ENCODE measurements around the gene GLA.

GLA gene

GRCh38 chrX:101395789-101396188 lies 11.9 kb downstream of the GLA start:
- DNase-seq, result no peak

DNA sequence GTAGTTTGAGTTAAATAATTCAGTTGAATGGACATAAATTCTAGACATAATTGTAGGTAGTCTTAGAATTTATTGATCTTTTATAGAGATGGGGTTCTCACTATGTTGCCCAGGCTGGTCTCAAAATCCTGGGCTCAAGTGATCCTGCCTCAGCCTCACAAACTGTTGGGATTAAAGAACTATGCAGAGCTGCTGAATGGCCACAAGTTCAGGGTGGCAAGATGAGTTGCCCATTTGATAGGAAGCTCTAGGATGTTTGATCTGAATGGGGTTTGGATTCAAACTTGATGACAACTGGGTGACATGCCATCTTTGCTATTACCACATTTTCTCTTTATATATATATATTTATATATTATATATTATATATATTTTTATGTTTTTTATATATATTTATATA lies 13.4 kb downstream of the GLA start:
- no peak for DNase-seq

DNA sequence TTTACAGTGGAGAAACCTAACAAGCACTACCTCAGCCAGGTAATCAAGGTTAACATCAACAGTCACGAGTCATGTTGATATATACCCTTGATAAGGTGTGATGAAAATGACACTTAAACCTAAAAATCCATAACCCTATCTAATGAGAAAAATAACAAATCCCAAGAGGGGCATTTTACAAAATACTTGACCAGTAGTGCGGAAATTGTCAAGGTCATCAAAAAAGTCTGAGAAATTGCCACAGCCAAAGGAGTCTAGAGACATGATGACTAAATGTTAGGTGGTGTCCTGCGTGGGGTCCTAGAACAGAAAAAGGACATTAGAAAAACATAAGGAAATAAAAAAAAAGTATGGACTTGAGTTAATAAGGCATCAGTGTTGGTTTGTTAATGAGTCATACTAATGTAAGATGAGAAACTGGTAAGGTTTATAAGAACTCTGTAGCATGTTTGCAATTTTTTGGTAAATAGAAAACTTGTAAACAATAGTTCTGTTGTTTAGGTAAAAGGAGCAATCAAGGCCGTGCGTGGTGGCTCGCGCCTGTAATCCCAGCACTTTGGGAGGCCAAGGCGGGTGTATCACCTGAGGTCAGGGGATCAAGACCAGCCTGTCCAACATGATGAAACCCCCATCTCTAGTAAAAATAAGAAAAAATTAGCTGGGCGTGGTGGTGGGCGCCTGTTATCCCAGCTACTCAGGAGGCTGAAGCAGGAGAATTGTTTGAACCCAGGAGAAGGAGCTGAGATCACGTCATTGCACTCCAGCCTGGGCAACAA lies 14.0 kb downstream of the GLA start:
- no peak for DNase-seq

GRCh38 chrX:101391831-101392230 lies 15.9 kb downstream of the GLA start:
- no peak for DNase-seq

- DNase-seq, result peak; percentile 71
These were observed 16.8 kb downstream of the GLA start, which contains the start of gene RPL36A for GRCh38 chrX:101390664-101391525. Gene RPL36A, plus strand, starts transcription at chrX:101391011. Its CDS starts 33 bp downstream, at chrX:101391044.

- DNase-seq, result no peak
These were observed 19.1 kb downstream of the GLA start for GRCh38 chrX:101388604-101389003.

DNA sequence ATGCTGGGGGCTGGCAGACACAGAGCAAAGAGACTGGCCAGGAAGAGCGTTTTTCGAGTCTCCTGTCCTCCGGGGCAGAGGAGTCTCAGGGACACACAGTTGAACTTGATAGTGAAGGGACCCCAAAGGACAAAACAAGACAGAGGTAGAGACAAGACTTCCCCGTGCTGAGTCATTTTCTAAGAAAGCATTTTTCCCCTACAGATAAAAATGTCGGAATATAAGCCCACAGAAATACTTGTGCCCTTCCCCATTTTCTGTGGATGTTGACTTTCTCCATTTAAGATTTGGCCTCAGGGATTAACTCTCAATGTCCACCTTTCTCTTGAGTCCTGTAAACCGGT lies 21.2 kb downstream of the GLA start:
- DNase-seq, result no peak

GRCh38 chrX:101385795-101386541 lies 21.8 kb downstream of the GLA start, which contains the start of gene BTK:
Gene BTK, minus strand, starts transcription at chrX:101386191. Its CDS starts 10,907 bp downstream, at chrX:101375284.
- no peak for DNase-seq

- no peak for DNase-seq
These were observed 22.6 kb downstream of the GLA start for GRCh38 chrX:101385026-101385684.

DNA sequence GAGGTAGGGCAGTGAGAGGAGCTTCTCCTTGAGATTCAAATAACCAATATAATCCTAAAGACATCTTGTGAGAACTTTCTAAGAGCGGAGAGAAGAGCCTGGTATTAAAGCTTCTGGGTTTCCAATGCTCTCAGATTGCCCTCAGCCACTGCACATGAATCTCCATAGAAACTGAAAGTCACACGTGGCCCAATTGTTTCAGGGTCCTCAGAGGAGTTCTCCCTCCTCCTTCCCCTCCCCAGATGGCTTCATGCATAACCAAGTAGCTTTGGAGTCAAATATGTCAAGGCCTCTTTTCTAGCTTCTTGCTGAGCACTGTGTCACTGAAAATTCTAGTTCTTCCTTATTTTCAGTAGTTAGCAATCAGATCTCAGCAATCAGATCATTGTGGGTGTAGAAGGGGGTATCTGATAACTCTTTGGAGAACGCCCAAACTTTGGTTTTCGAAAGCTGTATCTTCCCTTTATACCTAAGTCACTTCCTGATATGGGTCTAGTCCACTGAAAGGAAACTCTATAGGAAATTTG lies 24.0 kb downstream of the GLA start:
- no peak for DNase-seq

GRCh38 chrX:101377547-101377946 lies 30.2 kb downstream of the GLA start:
- DNase-seq, result no peak

DNA sequence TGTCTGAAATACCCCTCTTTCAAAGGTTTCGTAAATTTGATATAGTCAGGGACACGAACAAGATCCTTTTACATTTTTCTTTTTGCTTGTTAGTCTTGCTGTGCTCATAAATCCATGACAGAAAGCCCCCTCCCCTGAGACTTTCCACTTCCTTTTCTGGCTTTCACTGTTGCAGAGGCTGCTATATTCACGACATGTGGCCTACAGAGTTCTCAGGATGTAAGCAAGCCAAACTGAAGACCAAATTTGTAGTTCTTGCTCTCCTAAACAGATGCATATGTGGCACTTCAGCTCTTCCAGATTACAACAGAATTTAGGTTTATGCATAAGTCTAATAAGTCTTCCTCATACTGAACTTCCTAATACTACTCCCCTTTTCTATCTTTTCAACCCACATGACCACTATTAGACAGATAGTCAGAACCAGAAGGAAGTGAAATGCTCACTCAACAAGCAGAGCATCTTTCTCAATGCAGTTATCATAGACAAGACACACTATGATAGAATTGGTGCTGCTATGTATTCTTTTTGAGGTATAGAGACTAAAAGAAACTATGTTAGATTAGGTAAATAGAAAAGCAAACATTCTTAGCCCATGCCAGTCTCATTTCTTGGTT lies 36.7 kb downstream of the GLA start:
- DNase-seq, result no peak

- DNase-seq, result no peak
These were observed 38.0 kb downstream of the GLA start for GRCh38 chrX:101369687-101370086.

DNA sequence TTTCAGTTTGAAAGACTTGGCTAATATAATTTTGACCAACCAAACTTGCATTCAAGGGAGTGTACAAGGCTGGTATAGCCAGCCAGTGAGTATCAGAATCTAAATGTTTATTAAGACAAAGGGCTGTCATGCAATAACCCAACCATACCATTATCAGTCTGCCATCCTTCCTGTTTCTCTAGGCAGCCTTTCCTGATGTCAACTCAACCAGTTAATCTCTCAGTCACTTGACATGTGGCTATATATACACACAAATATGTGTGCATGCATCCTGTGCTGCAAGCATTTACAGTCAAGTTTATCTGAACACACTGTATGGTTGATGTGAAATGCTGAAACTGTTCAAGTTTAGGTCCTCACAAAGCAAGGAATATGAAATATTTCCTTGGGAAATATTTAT lies 38.9 kb downstream of the GLA start:
- DNase-seq, result no peak

DNA sequence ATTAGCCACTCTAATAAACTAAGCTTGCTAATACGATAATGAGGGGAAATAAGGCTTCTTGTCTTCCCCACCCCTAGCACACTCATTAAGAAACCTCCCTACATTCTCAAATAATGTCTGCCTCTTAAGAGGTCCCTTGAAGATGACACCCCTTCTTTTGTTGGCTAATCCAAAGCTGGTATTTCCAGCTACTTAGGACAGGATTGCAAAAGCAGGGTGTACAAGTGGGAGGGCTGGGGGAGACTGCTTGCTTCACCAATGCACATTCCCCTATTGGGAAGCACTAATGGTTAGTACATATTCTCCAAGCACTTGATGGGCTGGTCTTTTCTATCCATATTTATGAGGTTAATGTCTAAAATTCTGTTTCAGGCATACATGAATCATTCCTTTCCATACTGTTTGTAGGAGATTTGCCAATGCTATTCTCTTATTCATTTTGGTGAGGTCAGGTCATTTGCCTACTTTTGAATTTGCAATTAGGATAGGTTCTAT lies 42.4 kb downstream of the GLA start:
- DNase-seq, result no peak

DNA sequence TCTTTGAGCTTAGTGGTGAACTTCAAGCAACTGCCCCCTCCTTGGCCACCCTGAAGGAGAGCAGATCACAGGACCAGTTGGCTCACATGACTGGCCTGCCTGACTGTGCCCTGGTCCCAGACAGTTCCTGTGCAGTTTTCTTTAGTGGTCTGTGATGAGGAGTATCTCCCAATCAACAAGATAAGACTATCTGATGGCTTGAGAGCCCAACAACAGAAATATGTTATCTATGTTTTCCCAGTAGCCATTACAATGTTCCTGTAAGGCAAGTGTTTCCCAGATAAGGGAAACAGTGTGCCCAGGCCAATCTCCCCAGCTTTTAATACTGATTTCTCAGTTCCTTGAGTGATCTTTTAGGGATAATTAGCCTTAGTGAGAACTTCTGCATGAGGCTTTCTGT lies 45.0 kb downstream of the GLA start:
- no peak for DNase-seq

GRCh38 chrX:101362116-101362515 lies 45.6 kb downstream of the GLA start:
- no peak for DNase-seq

- DNase-seq, result no peak
These were observed 47.3 kb downstream of the GLA start for GRCh38 chrX:101360390-101360789.

- DNase-seq, result no peak
These were observed 47.8 kb downstream of the GLA start for GRCh38 chrX:101359966-101360365.

GRCh38 chrX:101357166-101357795 lies 50.4 kb downstream of the GLA start:
- no peak for DNase-seq

GRCh38 chrX:101349193-101349562 lies 58.5 kb downstream of the GLA start:
- no peak for DNase-seq

Measured in activated effector memory CD4-positive, alpha-beta T cell treated with Interleukin-2 at 50 U/mL for 16 hours (primary cell).